Body of pancreas (tissue), 4 donors: Measurements from ENCODE around the gene GULP1.

Experiments
- POLR2A ChIP-seq, 3 donors: fragments of 450-650 bp; IDR thresholded peaks; one replicate each; pipeline ENCODE4 v1.6.1; 2016; ENCODE audit warnings: antibody characterized with exemption in 3 of 3, mild to moderate bottlenecking in 2 of 3
- TF ChIP-seq, protein P1 (sequence below), 7 experiments: fragments of 450-650 bp in 4 of 7; fragments of 200-600 bp in 3 of 7; sonication (generic) in 3 of 7; IDR thresholded peaks; one replicate each; pipeline ENCODE4 v1.5.1; 2016 to 2019; ENCODE audit warnings: antibody characterized with exemption in 7 of 7

DNA sequence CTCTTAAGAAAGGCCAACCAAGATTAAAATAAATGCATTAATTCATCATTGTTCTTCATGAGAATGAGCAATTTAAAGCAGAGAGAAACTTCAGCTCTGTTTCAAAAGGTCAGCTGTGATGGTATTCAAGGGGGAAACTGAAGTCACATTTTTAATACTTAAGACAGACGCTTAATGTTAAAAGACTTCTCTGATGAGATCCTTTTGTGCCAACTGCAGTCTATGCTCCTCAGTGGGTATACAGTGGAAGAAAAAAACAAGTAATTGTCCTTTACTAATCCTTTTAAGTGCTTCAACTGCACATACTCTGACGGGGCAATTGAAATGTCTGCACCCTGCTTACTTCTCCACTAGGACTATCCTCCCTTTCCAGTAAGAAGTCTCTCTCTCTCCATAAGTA is 309.7 kb downstream of the GULP1 start:
- TF ChIP-seq POLR2A (IDR thresholded peaks at IDR 0.05), result no peak
- TF ChIP-seq, protein P1, sequence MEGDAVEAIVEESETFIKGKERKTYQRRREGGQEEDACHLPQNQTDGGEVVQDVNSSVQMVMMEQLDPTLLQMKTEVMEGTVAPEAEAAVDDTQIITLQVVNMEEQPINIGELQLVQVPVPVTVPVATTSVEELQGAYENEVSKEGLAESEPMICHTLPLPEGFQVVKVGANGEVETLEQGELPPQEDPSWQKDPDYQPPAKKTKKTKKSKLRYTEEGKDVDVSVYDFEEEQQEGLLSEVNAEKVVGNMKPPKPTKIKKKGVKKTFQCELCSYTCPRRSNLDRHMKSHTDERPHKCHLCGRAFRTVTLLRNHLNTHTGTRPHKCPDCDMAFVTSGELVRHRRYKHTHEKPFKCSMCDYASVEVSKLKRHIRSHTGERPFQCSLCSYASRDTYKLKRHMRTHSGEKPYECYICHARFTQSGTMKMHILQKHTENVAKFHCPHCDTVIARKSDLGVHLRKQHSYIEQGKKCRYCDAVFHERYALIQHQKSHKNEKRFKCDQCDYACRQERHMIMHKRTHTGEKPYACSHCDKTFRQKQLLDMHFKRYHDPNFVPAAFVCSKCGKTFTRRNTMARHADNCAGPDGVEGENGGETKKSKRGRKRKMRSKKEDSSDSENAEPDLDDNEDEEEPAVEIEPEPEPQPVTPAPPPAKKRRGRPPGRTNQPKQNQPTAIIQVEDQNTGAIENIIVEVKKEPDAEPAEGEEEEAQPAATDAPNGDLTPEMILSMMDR (IDR thresholded peaks at IDR 0.05), result no peak
